ENCODE measurements around the gene MGAT5B. TPM values are rescaled to one million over a fixed set of nuclear protein-coding genes. Genes with fewer than 3 reads are reported as not detected.

The MGAT5B gene
- total and polyA plus RNA-seq, 8 donors: 0.10 to 1.7 (median 0.32) TPM; not detected in 4

DNA sequence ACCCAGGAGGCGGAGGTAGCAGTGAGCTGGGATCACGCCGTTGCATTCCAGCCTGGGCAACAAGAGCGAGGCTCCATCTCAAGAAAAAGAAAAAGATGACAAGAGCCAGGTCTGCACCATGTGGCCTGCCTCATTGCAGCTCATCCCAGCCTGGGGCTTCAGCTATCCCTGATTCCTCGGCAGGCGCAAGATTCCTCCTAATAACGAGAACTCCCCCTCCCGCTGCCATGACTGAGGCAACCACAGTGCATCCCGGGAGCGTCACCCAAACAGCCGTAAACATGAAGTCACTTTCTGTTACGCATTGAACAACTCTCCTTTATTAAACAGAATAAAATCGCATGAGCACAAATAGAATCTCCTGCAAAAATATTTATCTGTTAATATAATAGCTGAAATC, 120.6 kb downstream of the MGAT5B start:
- Histone ChIP-seq H3K4me3 (no peak overlapping the region), H3K27me3 (peaks cover 0 to 14% (median 7%) of the 10 kb centered on the region in 3 donors), H3K4me1 (no peaks in the 10 kb centered on the region), H3K9me3 (no peaks in the 10 kb centered on the region), H3K27ac (no peak overlapping the region), H3K36me3 (no peaks in the 10 kb centered on the region)
- no peak for TF ChIP-seq POLR2A (IDR thresholded peaks at IDR 0.05)
- TF ChIP-seq, protein P1, sequence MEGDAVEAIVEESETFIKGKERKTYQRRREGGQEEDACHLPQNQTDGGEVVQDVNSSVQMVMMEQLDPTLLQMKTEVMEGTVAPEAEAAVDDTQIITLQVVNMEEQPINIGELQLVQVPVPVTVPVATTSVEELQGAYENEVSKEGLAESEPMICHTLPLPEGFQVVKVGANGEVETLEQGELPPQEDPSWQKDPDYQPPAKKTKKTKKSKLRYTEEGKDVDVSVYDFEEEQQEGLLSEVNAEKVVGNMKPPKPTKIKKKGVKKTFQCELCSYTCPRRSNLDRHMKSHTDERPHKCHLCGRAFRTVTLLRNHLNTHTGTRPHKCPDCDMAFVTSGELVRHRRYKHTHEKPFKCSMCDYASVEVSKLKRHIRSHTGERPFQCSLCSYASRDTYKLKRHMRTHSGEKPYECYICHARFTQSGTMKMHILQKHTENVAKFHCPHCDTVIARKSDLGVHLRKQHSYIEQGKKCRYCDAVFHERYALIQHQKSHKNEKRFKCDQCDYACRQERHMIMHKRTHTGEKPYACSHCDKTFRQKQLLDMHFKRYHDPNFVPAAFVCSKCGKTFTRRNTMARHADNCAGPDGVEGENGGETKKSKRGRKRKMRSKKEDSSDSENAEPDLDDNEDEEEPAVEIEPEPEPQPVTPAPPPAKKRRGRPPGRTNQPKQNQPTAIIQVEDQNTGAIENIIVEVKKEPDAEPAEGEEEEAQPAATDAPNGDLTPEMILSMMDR (IDR thresholded peaks at IDR 0.05): no peak
- TF ChIP-seq EP300 (IDR thresholded peaks at IDR 0.05): no peak
- no peak for TF ChIP-seq POLR2AphosphoS5 (IDR thresholded peaks at IDR 0.05)
- intact Hi-C loops (cut with DNase I; ENCODE audit: low total_unique reads): no loop called here
- 85 to 91% (median 87%) methylated on average over 13 of the region's 13 CpGs for WGBS, 5 donors
- no peak for DNase-seq

DNA sequence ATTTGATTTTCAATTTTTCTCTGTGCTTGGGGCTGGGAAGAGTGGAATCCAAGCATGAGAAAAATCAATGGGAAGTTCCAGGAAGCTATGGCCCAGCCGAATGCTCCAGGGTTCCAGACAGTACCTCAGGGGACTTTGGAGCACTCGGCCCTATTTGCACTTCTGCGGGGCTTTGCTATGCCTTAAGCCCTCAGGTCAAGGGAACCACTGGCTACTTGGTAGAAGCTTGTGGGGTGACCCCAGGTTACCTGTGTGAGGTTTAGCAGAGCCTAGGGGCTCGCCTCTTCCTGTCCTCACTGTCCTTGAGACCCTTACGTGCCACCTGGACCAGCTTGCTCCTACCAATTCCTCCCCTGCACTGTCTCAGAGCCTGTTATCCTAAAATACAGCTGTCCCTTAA, 121.3 kb downstream of the MGAT5B start:
- H3K4me1 ChIP-seq: no peaks in the 10 kb centered on the region
- peaks cover 0 to 13% (median 7%) of the 10 kb centered on the region in 3 donors for H3K27me3 ChIP-seq
- H3K27ac ChIP-seq: no peak overlapping the region
- intact Hi-C loops (cut with DNase I; ENCODE audit: low total_unique reads): no loop called here
- no peaks in the 10 kb centered on the region for H3K9me3 ChIP-seq
- TF ChIP-seq POLR2A (IDR thresholded peaks at IDR 0.05) (no peak), POLR2AphosphoS5 (IDR thresholded peaks at IDR 0.05) (no peak), EP300 (IDR thresholded peaks at IDR 0.05) (no peak)
- TF ChIP-seq, protein P1 (IDR thresholded peaks at IDR 0.05): no peak
- DNase-seq: no peak
- H3K36me3 ChIP-seq: no peaks in the 10 kb centered on the region
- no peak overlapping the region for H3K4me3 ChIP-seq
- WGBS, 5 donors: 54 to 72% (median 69%) methylated on average over 4 to 5 of the region's 5 CpGs

DNA sequence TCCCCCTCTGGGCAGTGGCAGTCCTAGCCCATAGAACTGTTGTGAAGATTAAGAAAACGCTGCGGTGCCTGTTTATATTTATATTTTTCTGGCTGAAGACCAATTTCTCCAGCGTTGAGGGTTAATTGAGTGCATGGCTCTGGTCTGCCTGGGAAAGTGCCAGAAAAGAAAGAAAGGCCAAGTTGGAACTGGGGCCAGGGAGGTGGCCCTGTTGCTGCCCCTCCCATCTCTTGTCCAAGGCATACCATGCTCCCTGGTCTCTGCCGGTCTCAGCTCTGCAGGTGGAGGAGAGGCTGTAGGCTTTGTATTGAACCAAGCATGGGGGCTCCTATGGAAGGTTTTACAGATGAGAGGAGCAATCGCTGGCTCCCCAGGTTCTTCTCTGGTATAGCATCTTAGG, 124.7 kb downstream of the MGAT5B start:
- Histone ChIP-seq H3K27me3 (peaks cover 0 to 25% (median 16%) of the 10 kb centered on the region in 3 donors), H3K36me3 (no peaks in the 10 kb centered on the region), H3K27ac (no peak overlapping the region), H3K4me1 (no peaks in the 10 kb centered on the region), H3K9me3 (no peaks in the 10 kb centered on the region), H3K4me3 (no peak overlapping the region)
- intact Hi-C loops (cut with DNase I; ENCODE audit: low total_unique reads): no loop called here
- DNase-seq: no peak
- 28 to 42% (median 34%) methylated on average over 3 to 5 of the region's 5 CpGs for WGBS, 5 donors
- TF ChIP-seq POLR2A (IDR thresholded peaks at IDR 0.05) (no peak), EP300 (IDR thresholded peaks at IDR 0.05) (no peak), POLR2AphosphoS5 (IDR thresholded peaks at IDR 0.05) (no peak)
- TF ChIP-seq, protein P1 (IDR thresholded peaks at IDR 0.05): no peak

DNA sequence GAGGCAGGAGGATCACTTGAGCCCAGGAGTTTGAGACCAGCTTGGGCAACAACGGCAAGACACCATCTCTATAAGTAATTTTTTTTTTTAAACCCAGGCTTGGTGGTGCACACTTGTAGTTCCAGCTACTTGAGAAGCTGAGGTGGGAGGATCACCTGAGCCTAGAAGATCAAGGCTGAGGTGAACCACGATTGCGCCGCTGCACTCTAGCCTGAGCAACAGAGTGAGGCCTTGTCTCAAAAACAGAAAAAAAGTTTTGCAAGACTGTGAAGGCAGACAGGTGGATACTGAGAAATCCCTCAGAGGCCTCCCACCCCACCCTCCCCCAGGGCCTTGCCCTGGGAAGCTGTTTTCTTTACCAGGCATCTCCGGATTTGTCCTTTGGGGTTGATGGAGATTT, 125.4 kb downstream of the MGAT5B start:
- intact Hi-C loops (cut with DNase I; ENCODE audit: low total_unique reads): no loop called here
- WGBS, 5 donors: 42 to 64% (median 44%) methylated on average over 5 of the region's 5 CpGs
- Histone ChIP-seq H3K36me3 (no peaks in the 10 kb centered on the region), H3K9me3 (no peaks in the 10 kb centered on the region), H3K27me3 (peaks cover 0 to 31% (median 16%) of the 10 kb centered on the region in 3 donors), H3K4me3 (no peak overlapping the region), H3K27ac (no peak overlapping the region), H3K4me1 (no peaks in the 10 kb centered on the region)
- no peak for DNase-seq
- TF ChIP-seq POLR2A (IDR thresholded peaks at IDR 0.05): no peak
- TF ChIP-seq, protein P1 (IDR thresholded peaks at IDR 0.05): no peak
- no peak for TF ChIP-seq EP300 (IDR thresholded peaks at IDR 0.05)
- TF ChIP-seq POLR2AphosphoS5 (IDR thresholded peaks at IDR 0.05): no peak

Measured in stomach (tissue), 9 donors.